DND-41 (cell line): ENCODE data around the gene LACTB.

Source experiments
- CTCF ChIP-seq: IDR thresholded peaks from 2 replicates; pipeline ENCODE4 v1.5.1; 2012; ENCODE audit warnings: borderline replicate concordance, low read length, moderate library complexity, mild to moderate bottlenecking; ENCODE audit not compliant: poor library complexity, severe bottlenecking; ENCODE audit errors: extremely low read depth
- EZH2 ChIP-seq: IDR thresholded peaks from 3 replicates; pipeline ENCODE4 v1.6.1; 2012; ENCODE audit warnings: borderline replicate concordance, low read depth, mild to moderate bottlenecking, moderate library complexity, low read length, inconsistent platforms; ENCODE audit not compliant: severe bottlenecking

- no peak for TF ChIP-seq CTCF
- no peak for TF ChIP-seq EZH2
Measured at GRCh38 chr15:63107895-63108546, 13.6 kb upstream of the LACTB start.
